ENCODE measurements around the gene WBP2. TPM values are rescaled to one million over a fixed set of nuclear protein-coding genes. Genes with fewer than 3 reads are reported as not detected.

The WBP2 gene
- total RNA-seq, 1 experiment from 2014 or later: 55.7 TPM

- H3K4me3 Mint-ChIP-seq (ENCODE audit: unreplicated experiment): no peak overlapping the region
- H3K9me3 Mint-ChIP-seq (ENCODE audit: unreplicated experiment): no peaks in the 10 kb centered on the region
- DNase-seq (ENCODE audit: unreplicated experiment): no peak
- no peak for TF ChIP-seq CTCF (IDR thresholded peaks at IDR 0.05; ENCODE audit: unreplicated experiment)
- intact Hi-C loops (cut with micrococcal nuclease): loop anchor here (5.0 kb wide), 1 partner anchor 42 kb away; a partner anchor contains a TSS
- BruUV-seq (replicated peaks): no TSS peak
- no peak overlapping the region for H3K27ac Mint-ChIP-seq (ENCODE audit: low read depth, unreplicated experiment)
- CTCF ChIA-PET: no interaction called here
- peaks cover 6% of the 10 kb centered on the region for H3K4me1 Mint-ChIP-seq (ENCODE audit: insufficient read depth, unreplicated experiment)
- POLR2A ChIA-PET: interaction anchor here (1.6 kb wide), 1 partner anchor 36 kb away, joined by 4 read pairs; the partner anchor contains the start of gene WBP2
- no peaks in the 10 kb centered on the region for H3K27me3 Mint-ChIP-seq (ENCODE audit: insufficient read depth, unreplicated experiment)
- peaks cover 30% of the 10 kb centered on the region for H3K36me3 Mint-ChIP-seq (ENCODE audit: insufficient read depth, unreplicated experiment)
Observed at GRCh38 chr17:75819678-75820077, 35.5 kb downstream of the WBP2 start.

- no peak overlapping the region for H3K27ac Mint-ChIP-seq (ENCODE audit: low read depth, unreplicated experiment)
- no peak overlapping the region for H3K4me3 Mint-ChIP-seq (ENCODE audit: unreplicated experiment)
- TF ChIP-seq CTCF (IDR thresholded peaks at IDR 0.05; ENCODE audit: unreplicated experiment): no peak
- ChIA-PET CTCF (no interaction called here), POLR2A (no interaction called here)
- no peaks in the 10 kb centered on the region for H3K9me3 Mint-ChIP-seq (ENCODE audit: unreplicated experiment)
- no peaks in the 10 kb centered on the region for H3K27me3 Mint-ChIP-seq (ENCODE audit: insufficient read depth, unreplicated experiment)
- peaks cover 11% of the 10 kb centered on the region for H3K4me1 Mint-ChIP-seq (ENCODE audit: insufficient read depth, unreplicated experiment)
- no TSS peak for BruUV-seq (replicated peaks)
- intact Hi-C loops (cut with micrococcal nuclease): loop anchor here (5.0 kb wide), 1 partner anchor 42 kb away; a partner anchor contains a TSS
- H3K36me3 Mint-ChIP-seq (ENCODE audit: insufficient read depth, unreplicated experiment): peaks cover 30% of the 10 kb centered on the region
- DNase-seq (ENCODE audit: unreplicated experiment): peak; percentile 21
Observed at GRCh38 chr17:75819116-75819515, 36.0 kb downstream of the WBP2 start.

- CTCF ChIA-PET: interaction anchor here (0.6 kb wide), 2 partner anchors 48 to 204 kb away, joined by 4 read pairs; no protein-coding TSS in a partner anchor
- H3K36me3 Mint-ChIP-seq (ENCODE audit: insufficient read depth, unreplicated experiment): peaks cover 30% of the 10 kb centered on the region
- no peaks in the 10 kb centered on the region for H3K27me3 Mint-ChIP-seq (ENCODE audit: insufficient read depth, unreplicated experiment)
- no peak for DNase-seq (ENCODE audit: unreplicated experiment)
- POLR2A ChIA-PET: interaction anchor here (0.5 to 0.6 kb wide), 2 partner anchors 9 to 33 kb away, joined by 3 read pairs; no protein-coding TSS in a partner anchor
- H3K27ac Mint-ChIP-seq (ENCODE audit: low read depth, unreplicated experiment): no peak overlapping the region
- H3K9me3 Mint-ChIP-seq (ENCODE audit: unreplicated experiment): no peaks in the 10 kb centered on the region
- no peak for TF ChIP-seq CTCF (IDR thresholded peaks at IDR 0.05; ENCODE audit: unreplicated experiment)
- no peak overlapping the region for H3K4me3 Mint-ChIP-seq (ENCODE audit: unreplicated experiment)
- BruUV-seq (replicated peaks): no TSS peak
- H3K4me1 Mint-ChIP-seq (ENCODE audit: insufficient read depth, unreplicated experiment): peaks cover 11% of the 10 kb centered on the region
- intact Hi-C loops (cut with micrococcal nuclease): loop anchor here (5.0 kb wide), 1 partner anchor 41 kb away; a partner anchor contains a TSS
Observed at GRCh38 chr17:75818326-75818885, 36.7 kb downstream of the WBP2 start.

GRCh38 chr17:75817571-75817970 lies 37.6 kb downstream of the WBP2 start:
- BruUV-seq (replicated peaks): no TSS peak
- ChIA-PET POLR2A (interaction anchor here (3.6 kb wide), 1 partner anchor 38 kb away, joined by 38 read pairs; a partner anchor contains a TSS), CTCF (interaction anchor here (0.8 to 1.2 kb wide), 2 partner anchors 53 to 87 kb away, joined by 3 to 4 read pairs; partner anchors contain the start of genes GALK1 and MRPL38)
- no peak for DNase-seq (ENCODE audit: unreplicated experiment)
- H3K4me3 Mint-ChIP-seq (ENCODE audit: unreplicated experiment): no peak overlapping the region
- H3K27me3 Mint-ChIP-seq (ENCODE audit: insufficient read depth, unreplicated experiment): no peaks in the 10 kb centered on the region
- no peak for TF ChIP-seq CTCF (IDR thresholded peaks at IDR 0.05; ENCODE audit: unreplicated experiment)
- H3K27ac Mint-ChIP-seq (ENCODE audit: low read depth, unreplicated experiment): no peak overlapping the region
- intact Hi-C loops (cut with micrococcal nuclease): loop anchor here (5.0 kb wide), 1 partner anchor 40 kb away; a partner anchor contains a TSS
- H3K36me3 Mint-ChIP-seq (ENCODE audit: insufficient read depth, unreplicated experiment): peaks cover 37% of the 10 kb centered on the region
- peaks cover 11% of the 10 kb centered on the region for H3K4me1 Mint-ChIP-seq (ENCODE audit: insufficient read depth, unreplicated experiment)
- H3K9me3 Mint-ChIP-seq (ENCODE audit: unreplicated experiment): no peaks in the 10 kb centered on the region
